BLaER1 (cell line): Measurements from ENCODE around the gene THAP11.

Experiments used
- H3K27ac ChIP-seq: shearing (Covaris generic); formaldehyde crosslinking; 2 replicates; pipeline ENCODE4 v1.8.1; 2022
- H3K27me3 ChIP-seq: shearing (Covaris generic); formaldehyde crosslinking; 2 replicates; pipeline ENCODE4 v1.8.1; 2022
- H3K36me3 ChIP-seq: shearing (Covaris generic); formaldehyde crosslinking; 2 replicates; pipeline ENCODE4 v1.8.1; 2022
- H3K4me1 ChIP-seq: shearing (Covaris generic); formaldehyde crosslinking; 2 replicates; pipeline ENCODE4 v1.8.1; 2022
- H3K4me2 ChIP-seq: shearing (Covaris generic); formaldehyde crosslinking; 2 replicates; pipeline ENCODE4 v1.8.1; 2022
- H3K4me3 ChIP-seq: shearing (Covaris generic); formaldehyde crosslinking; 2 replicates; pipeline ENCODE4 v1.8.1; 2022
- H3K9ac ChIP-seq: shearing (Covaris generic); formaldehyde crosslinking; 2 replicates; pipeline ENCODE4 v1.8.1; 2022
- H3K9me3 ChIP-seq: shearing (Covaris generic); formaldehyde crosslinking; 2 replicates; pipeline ENCODE4 v1.8.1; 2022
- H4K20me1 ChIP-seq: shearing (Covaris generic); formaldehyde crosslinking; 2 replicates; pipeline ENCODE4 v1.8.1; 2022
- Cebpa-rat ChIP-seq: shearing (Covaris generic); IDR thresholded peaks from 2 replicates; pipeline ENCODE4 v1.8.1; 2022

Gene THAP11

DNA sequence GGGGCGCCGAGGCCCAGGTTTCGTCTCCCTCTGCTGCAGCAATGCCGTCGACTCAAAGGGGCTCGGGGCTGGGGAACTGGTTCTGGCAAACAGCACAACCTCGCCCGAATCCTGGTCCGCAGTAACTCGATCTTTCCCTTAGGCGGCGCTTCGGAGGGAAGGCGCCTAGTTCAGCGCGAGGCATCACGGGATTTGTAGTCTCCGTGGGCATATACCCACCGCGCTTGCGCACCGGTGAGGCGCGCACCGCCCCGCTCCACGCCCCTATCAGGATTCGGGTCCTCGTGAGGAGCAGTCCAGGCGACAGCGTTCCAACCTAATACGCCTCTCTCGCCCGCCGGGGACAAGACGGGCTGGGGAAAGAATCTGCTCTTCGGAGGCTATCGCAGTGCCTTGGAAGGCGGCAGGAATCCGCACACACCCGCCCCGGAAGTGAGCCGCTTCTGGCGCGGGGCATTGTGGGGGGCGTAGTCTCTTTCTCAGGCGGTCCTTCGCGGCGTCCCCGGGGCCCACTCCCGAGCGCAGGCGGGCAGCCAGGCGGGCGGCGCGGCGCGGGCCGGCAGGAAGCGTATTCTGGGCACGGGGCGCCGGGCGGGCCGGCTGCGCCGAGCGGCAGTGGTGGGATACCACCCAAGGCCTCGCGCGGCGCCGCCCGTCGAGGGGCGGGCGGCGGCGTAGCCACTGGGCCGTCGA is at the start of gene THAP11:
THAP11 (plus strand) TSS at position 505 of the 693 bp plus-strand sequence. CDS start 235 bp downstream, outside the sequence.
- H3K9me3 ChIP-seq: no peaks in the 10 kb centered on the region
- H3K27ac ChIP-seq: peak within 1 kb of the TSS; percentile 95
- no peak for TF ChIP-seq Cebpa-rat
- no peaks in the 10 kb centered on the region for H3K36me3 ChIP-seq
- H4K20me1 ChIP-seq: peaks cover 32% of the 10 kb centered on the region
- H3K27me3 ChIP-seq: no peaks in the 10 kb centered on the region
- H3K9ac ChIP-seq: peak within 1 kb of the TSS; percentile 99
- peak within 1 kb of the TSS; percentile 95 for H3K4me2 ChIP-seq
- H3K4me3 ChIP-seq: peak within 1 kb of the TSS; percentile 87
- peaks cover 38% of the 10 kb centered on the region for H3K4me1 ChIP-seq

DNA sequence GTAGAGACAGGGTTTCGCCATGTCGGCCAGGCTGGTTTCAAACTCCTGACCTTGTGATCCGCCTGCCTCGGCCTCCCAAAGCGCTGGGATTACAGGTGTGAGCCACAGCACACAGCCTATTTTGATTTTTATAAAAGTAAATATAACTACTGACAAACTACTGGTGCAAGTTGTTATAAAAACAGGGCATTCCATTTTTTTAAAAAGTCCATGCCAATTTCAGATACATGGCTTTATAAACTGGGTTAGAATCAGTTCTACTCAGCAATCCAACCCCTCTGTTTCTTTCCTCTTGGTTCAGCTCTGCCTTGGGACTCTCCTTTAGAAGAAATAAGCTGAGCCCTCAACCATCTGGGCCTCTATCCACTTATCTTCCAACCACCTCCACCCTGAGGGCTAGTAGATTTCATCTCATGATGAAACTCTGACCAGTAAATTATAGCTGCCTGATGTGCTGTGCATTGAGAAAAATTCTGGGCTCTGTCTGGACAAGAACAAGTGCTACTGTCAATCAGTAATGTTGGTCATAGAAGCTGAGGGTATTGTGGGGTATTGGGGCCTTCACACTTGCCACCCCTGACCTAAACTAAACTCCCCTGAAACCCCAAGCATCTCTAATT is 45.9 kb upstream of the THAP11 start:
- H3K36me3 ChIP-seq: peaks cover 73% of the 10 kb centered on the region
- no peak for TF ChIP-seq Cebpa-rat
- no peak overlapping the region for H3K4me3 ChIP-seq
- H3K9ac ChIP-seq: no peak overlapping the region
- H3K4me2 ChIP-seq: no peak overlapping the region
- H3K27ac ChIP-seq: no peak overlapping the region
- H3K9me3 ChIP-seq: no peaks in the 10 kb centered on the region
- H4K20me1 ChIP-seq: peaks cover 89% of the 10 kb centered on the region
- H3K4me1 ChIP-seq: peaks cover 20% of the 10 kb centered on the region
- no peaks in the 10 kb centered on the region for H3K27me3 ChIP-seq

DNA sequence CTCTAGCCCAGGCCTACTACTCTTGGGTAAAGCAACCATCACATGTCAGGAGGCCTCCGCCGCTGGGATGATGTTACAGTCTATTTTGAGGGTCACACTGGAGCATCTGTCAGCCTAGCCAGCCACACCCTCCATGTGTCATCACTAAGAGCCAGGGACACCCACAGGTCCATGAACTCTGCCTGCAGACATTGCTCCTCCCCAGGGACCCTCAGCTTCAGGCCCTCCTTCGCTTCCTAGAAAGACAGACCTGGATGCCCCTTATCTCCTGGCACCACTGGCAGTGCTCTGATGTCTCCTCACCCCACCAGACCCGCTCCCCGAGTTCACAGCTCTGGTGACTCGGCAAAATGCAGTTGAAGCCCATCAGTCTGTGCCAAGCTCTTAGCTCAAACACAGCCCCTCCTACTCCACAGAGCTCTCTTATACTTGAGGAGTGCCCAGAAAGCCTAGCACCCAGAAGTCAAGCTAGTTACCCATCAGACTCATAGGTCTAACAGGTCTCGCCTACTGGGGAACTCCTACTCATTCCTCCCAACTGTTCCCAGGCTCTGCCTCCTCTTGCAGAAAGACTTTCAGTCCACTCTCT is 41.7 kb upstream of the THAP11 start:
- Histone ChIP-seq H3K4me1 (peaks cover 56% of the 10 kb centered on the region), H3K4me2 (peak overlapping the region; percentile 85), H3K27me3 (no peaks in the 10 kb centered on the region), H3K36me3 (peaks cover 88% of the 10 kb centered on the region), H4K20me1 (peaks cover 69% of the 10 kb centered on the region), H3K9ac (no peak overlapping the region), H3K27ac (0 out of 2 replicates have a peak overlapping the region, but pooled peaks have one; percentile 18), H3K9me3 (no peaks in the 10 kb centered on the region), H3K4me3 (no peak overlapping the region)
- TF ChIP-seq Cebpa-rat: no peak

DNA sequence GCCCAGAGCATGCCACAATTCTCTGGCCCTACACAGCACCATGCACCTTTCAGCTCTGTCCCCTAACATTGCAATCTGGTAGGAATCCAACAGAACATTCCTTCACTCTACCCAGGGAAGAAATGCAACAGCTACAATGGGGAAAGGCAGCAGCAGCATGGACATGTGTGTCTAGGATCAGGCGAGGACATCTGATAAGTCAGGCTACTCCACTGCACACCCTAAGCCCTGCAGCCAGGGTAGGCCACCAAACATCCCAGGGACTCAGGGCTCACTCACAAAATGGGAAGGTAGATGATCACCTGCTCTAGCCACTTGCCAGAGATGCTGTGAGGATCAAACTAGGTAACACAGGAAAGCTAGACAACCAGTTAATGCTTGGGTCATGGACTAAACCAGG is 40.9 kb upstream of the THAP11 start:
- Histone ChIP-seq H3K9me3 (no peaks in the 10 kb centered on the region), H3K36me3 (peaks cover 84% of the 10 kb centered on the region), H3K9ac (no peak overlapping the region)

DNA sequence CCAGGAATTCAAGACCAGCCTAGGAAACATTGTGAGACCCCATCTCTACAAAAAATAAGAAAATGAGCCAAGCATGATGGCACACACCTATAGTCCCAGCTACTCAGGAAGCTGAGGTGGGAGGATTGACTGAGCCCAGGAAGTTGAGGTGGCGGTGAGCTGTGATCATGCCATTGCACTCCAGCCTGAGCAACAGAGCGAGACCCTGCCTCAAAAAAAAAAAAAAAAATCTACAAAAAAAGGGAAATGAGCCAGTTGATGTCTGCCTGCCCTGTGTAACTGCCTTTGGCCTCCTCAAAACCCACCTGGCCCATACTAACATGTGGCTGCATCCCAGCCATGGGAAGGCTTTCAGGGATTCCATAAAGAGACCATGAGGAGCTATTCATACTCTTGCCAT is 40.2 kb upstream of the THAP11 start:
- peaks cover 78% of the 10 kb centered on the region for H3K36me3 ChIP-seq
- peaks cover 64% of the 10 kb centered on the region for H4K20me1 ChIP-seq
- no peak overlapping the region for H3K4me3 ChIP-seq
- peak overlapping the region; percentile 85 for H3K4me2 ChIP-seq
- H3K9ac ChIP-seq: no peak overlapping the region
- peaks cover 60% of the 10 kb centered on the region for H3K4me1 ChIP-seq
- peak overlapping the region; percentile 25; the same call in 1 of the 2 replicates for H3K27ac ChIP-seq
- H3K9me3 ChIP-seq: no peaks in the 10 kb centered on the region
- H3K27me3 ChIP-seq: no peaks in the 10 kb centered on the region
- no peak for TF ChIP-seq Cebpa-rat

More for the DNA sequence above, 40.9 kb upstream of the THAP11 start:
- no peak for TF ChIP-seq Cebpa-rat
- H3K27ac ChIP-seq: 0 out of 2 replicates have a peak overlapping the region, but pooled peaks have one; percentile 26
- peak overlapping the region; percentile 85 for H3K4me2 ChIP-seq
- no peaks in the 10 kb centered on the region for H3K27me3 ChIP-seq
- peaks cover 60% of the 10 kb centered on the region for H3K4me1 ChIP-seq
- H4K20me1 ChIP-seq: peaks cover 71% of the 10 kb centered on the region
- H3K4me3 ChIP-seq: no peak overlapping the region

DNA sequence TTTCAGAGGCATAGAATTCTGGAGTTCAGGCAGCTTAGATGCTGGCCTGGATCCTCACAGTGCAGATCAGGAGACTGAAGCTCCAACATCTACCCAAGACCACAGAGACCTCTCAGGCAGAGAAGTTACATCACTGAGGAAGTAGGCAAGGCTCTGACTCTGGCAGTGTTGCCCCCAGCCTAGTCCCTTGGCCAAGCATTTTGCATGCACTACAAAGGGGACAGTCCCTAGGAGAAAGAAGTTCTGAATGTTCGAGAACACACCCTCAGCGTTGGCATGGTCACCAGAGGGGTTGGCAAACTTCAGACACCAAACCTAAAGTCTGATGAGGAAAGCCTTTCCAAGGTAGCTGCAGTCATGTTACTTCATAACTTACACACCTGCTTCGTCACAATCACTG is 38.2 kb upstream of the THAP11 start:
- TF ChIP-seq Cebpa-rat: no peak
- no peak overlapping the region for H3K27ac ChIP-seq
- H3K4me1 ChIP-seq: peaks cover 69% of the 10 kb centered on the region
- H3K4me3 ChIP-seq: no peak overlapping the region
- peaks cover 57% of the 10 kb centered on the region for H3K36me3 ChIP-seq
- H3K27me3 ChIP-seq: no peaks in the 10 kb centered on the region
- H3K9ac ChIP-seq: no peak overlapping the region
- 0 out of 2 replicates have a peak overlapping the region, but pooled peaks have one; percentile 7 for H3K4me2 ChIP-seq
- peaks cover 44% of the 10 kb centered on the region for H4K20me1 ChIP-seq
- H3K9me3 ChIP-seq: no peaks in the 10 kb centered on the region

DNA sequence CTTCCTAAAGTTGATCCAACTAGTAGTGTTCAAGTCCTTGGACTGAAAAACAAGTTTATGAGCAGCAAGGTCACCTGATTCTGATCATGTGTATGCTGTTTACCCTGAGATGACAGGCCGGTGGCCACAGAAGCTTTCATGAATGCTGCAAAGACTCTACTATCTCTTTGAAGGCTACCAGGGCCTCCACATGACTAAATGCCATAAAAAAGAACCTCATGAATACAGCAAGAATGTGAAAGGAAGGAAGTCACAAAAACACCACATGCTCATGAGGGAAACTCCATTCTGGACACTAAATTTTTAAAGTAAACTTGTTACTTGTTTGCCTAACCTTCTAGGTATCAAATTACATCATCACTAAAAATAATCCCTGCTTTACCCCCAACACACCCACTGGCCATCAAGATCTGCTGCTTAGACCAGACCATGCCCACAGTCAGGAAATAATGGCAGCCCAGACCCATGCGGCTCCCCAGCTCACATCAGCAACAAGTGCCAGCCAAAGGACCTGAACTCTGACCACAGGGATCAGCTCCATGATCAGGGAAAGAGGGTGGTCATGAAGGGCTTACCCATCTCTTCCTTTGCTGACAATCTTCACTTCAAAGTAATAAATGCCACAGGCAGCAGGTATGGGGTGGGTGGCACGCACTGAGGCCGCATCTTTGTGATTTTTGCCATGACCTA is 37.1 kb upstream of the THAP11 start:
- no peaks in the 10 kb centered on the region for H3K27me3 ChIP-seq
- H3K4me1 ChIP-seq: peaks cover 67% of the 10 kb centered on the region
- H3K9ac ChIP-seq: peak overlapping the region; percentile 96
- peaks cover 46% of the 10 kb centered on the region for H3K36me3 ChIP-seq
- TF ChIP-seq Cebpa-rat: no peak
- peak overlapping the region; percentile 91 for H3K4me2 ChIP-seq
- peak overlapping the region; percentile 92 for H3K4me3 ChIP-seq
- peak overlapping the region; percentile 90; the same call in 1 of the 2 replicates for H3K27ac ChIP-seq
- no peaks in the 10 kb centered on the region for H3K9me3 ChIP-seq
- H4K20me1 ChIP-seq: peaks cover 35% of the 10 kb centered on the region

DNA sequence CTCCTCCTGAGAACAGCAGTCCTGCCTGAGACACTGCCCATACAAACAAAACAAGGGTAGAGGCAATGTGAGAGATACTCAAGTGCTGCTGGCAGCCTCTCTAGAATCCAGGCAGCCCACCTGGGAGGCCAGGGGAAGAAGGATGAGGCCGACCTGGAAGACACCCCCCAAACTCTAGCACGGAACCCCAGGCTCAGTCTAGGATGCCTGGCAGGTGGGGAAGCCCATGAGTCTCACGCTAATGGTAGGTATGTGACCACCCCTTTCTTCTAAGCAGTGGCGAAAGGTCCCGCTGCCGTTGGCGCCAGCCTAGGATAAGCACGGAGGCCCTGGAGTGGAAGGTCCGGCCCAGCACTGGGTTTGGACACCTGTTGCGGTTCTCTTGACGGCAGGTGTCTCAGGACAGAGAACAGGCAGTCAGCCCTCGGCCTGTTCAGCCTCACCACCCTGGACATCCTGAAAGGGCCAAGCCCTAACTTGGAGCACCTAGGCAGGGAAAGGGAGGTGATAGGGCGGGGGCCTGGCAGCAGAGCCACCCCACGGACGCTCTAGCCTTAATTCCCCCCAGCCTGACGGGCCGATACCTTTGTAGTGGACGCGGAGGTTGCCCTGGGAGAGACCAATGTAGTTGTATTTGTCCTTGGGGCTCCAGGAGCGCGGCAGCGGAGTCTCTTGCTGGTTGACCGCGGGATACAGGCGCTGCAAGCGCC is 36.2 kb upstream of the THAP11 start:
- Histone ChIP-seq H3K27ac (peak overlapping the region; percentile 90), H3K9ac (peak overlapping the region; percentile 96), H4K20me1 (peaks cover 27% of the 10 kb centered on the region), H3K9me3 (no peaks in the 10 kb centered on the region), H3K4me2 (peak overlapping the region; percentile 91), H3K36me3 (peaks cover 38% of the 10 kb centered on the region), H3K27me3 (no peaks in the 10 kb centered on the region), H3K4me3 (peak overlapping the region; percentile 92), H3K4me1 (peaks cover 58% of the 10 kb centered on the region)
- TF ChIP-seq Cebpa-rat: no peak
